Measurements from ENCODE around the gene WDFY2. TPM values are rescaled to one million over a fixed set of nuclear protein-coding genes. Genes with fewer than 3 reads are reported as not detected.

Gene WDFY2
- total RNA-seq, 1 donor from 2014 or later: 16.2 TPM

- H3K4me1 ChIP-seq (ENCODE audit: insufficient read depth, low read length): peaks cover 11% of the 10 kb centered on the region
- Mint-ChIP-seq H3K4me3 (ENCODE audit: unreplicated experiment) (no peak overlapping the region), H3K4me1 (ENCODE audit: low read depth, unreplicated experiment) (peaks cover 17% of the 10 kb centered on the region), H3K27ac (ENCODE audit: unreplicated experiment) (peak overlapping the region; percentile 95), H3K27me3 (ENCODE audit: low read depth, unreplicated experiment) (peaks cover 2% of the 10 kb centered on the region), H3K9me3 (ENCODE audit: unreplicated experiment) (peaks cover 3% of the 10 kb centered on the region), H3K36me3 (ENCODE audit: low read depth, unreplicated experiment) (peaks cover 5% of the 10 kb centered on the region)
- FAIRE-seq: peak; percentile 78
- no peaks in the 10 kb centered on the region for H3K9me3 ChIP-seq (ENCODE audit: insufficient read depth, low read depth, low read length)
- H3K36me3 ChIP-seq (ENCODE audit: insufficient read depth, low read length): no peaks in the 10 kb centered on the region
- H4K20me1 ChIP-seq (ENCODE audit: insufficient read depth, low read length): no peaks in the 10 kb centered on the region
- TF ChIP-seq EZH2 (IDR thresholded peaks at IDR 0.05; ENCODE audit: insufficient read depth, low read length): no peak
- TF ChIP-seq CTCF (IDR thresholded peaks at IDR 0.05; ENCODE audit: insufficient read depth, low read depth, low read length): no peak
- peak overlapping the region; percentile 54 for H2AFZ ChIP-seq (ENCODE audit: low read depth, low read length)
- H3K9ac ChIP-seq (ENCODE audit: low read length): peak overlapping the region; percentile 22
- peak overlapping the region; percentile 20 for H3K4me2 ChIP-seq (ENCODE audit: low read length)
- H3K27ac ChIP-seq (ENCODE audit: low read depth, low read length): peak overlapping the region; percentile 55
- peak; percentile 88 for DNase-seq (ENCODE audit: low read depth)
- H3K79me2 ChIP-seq (ENCODE audit: insufficient read depth, low read length): no peaks in the 10 kb centered on the region
- H3K27me3 ChIP-seq (ENCODE audit: insufficient read depth, low read length): no peaks in the 10 kb centered on the region
- no peak overlapping the region for H3K4me3 ChIP-seq (ENCODE audit: insufficient read depth, low read depth, low read length)
Observed at GRCh38 chr13:51793570-51794271, 209.5 kb downstream of the WDFY2 start.

GRCh38 chr13:51794964-51795363, 210.7 kb downstream of the WDFY2 start:
- Mint-ChIP-seq H3K27ac (ENCODE audit: unreplicated experiment) (no peak overlapping the region), H3K27me3 (ENCODE audit: low read depth, unreplicated experiment) (peaks cover 5% of the 10 kb centered on the region), H3K4me1 (ENCODE audit: low read depth, unreplicated experiment) (peaks cover 17% of the 10 kb centered on the region), H3K4me3 (ENCODE audit: unreplicated experiment) (no peak overlapping the region), H3K9me3 (ENCODE audit: unreplicated experiment) (peaks cover 3% of the 10 kb centered on the region), H3K36me3 (ENCODE audit: low read depth, unreplicated experiment) (peaks cover 5% of the 10 kb centered on the region)
- H3K4me3 ChIP-seq (ENCODE audit: insufficient read depth, low read depth, low read length): no peak overlapping the region
- no peak overlapping the region for H3K4me2 ChIP-seq (ENCODE audit: low read length)
- H3K79me2 ChIP-seq (ENCODE audit: insufficient read depth, low read length): no peaks in the 10 kb centered on the region
- no peak overlapping the region for H2AFZ ChIP-seq (ENCODE audit: low read depth, low read length)
- H3K9me3 ChIP-seq (ENCODE audit: insufficient read depth, low read depth, low read length): no peaks in the 10 kb centered on the region
- no peak for FAIRE-seq
- no peaks in the 10 kb centered on the region for H3K36me3 ChIP-seq (ENCODE audit: insufficient read depth, low read length)
- no peak for TF ChIP-seq EZH2 (IDR thresholded peaks at IDR 0.05; ENCODE audit: insufficient read depth, low read length)
- no peak for TF ChIP-seq CTCF (IDR thresholded peaks at IDR 0.05; ENCODE audit: insufficient read depth, low read depth, low read length)
- DNase-seq (ENCODE audit: low read depth): no peak
- H3K27ac ChIP-seq (ENCODE audit: low read depth, low read length): no peak overlapping the region
- H4K20me1 ChIP-seq (ENCODE audit: insufficient read depth, low read length): no peaks in the 10 kb centered on the region
- peaks cover 11% of the 10 kb centered on the region for H3K4me1 ChIP-seq (ENCODE audit: insufficient read depth, low read length)
- no peaks in the 10 kb centered on the region for H3K27me3 ChIP-seq (ENCODE audit: insufficient read depth, low read length)
- no peak overlapping the region for H3K9ac ChIP-seq (ENCODE audit: low read length)

DNA sequence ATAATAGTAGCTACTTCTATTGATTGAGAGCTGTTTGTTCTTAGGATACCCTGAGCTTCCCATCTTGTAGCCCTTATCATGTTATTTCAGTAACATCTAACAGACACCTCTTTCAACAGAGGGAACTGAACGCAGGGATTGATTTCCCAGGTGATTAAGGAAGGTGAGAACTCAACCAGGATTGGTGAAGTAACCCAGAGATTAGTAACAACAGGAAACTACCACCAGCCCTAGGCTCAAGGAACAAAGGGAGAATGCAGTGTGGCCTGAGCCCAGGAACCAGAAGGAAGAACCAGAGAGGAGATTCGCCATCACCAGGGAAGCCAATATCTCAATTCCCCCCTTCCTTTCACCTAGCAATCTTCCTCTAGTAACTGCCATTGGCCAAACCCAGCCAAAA, 211.2 kb downstream of the WDFY2 start:
- peaks cover 5% of the 10 kb centered on the region for H3K36me3 Mint-ChIP-seq (ENCODE audit: low read depth, unreplicated experiment)
- peaks cover 3% of the 10 kb centered on the region for H3K9me3 Mint-ChIP-seq (ENCODE audit: unreplicated experiment)
- H3K4me3 Mint-ChIP-seq (ENCODE audit: unreplicated experiment): no peak overlapping the region
- H3K27me3 ChIP-seq (ENCODE audit: insufficient read depth, low read length): no peaks in the 10 kb centered on the region
- DNase-seq (ENCODE audit: low read depth) (no peak), FAIRE-seq (no peak)
- H3K27me3 Mint-ChIP-seq (ENCODE audit: low read depth, unreplicated experiment): peaks cover 7% of the 10 kb centered on the region
- no peak overlapping the region for H3K27ac Mint-ChIP-seq (ENCODE audit: unreplicated experiment)
- no peaks in the 10 kb centered on the region for H3K9me3 ChIP-seq (ENCODE audit: insufficient read depth, low read depth, low read length)
- H2AFZ ChIP-seq (ENCODE audit: low read depth, low read length): no peak overlapping the region
- H3K4me3 ChIP-seq (ENCODE audit: insufficient read depth, low read depth, low read length): no peak overlapping the region
- no peaks in the 10 kb centered on the region for H3K79me2 ChIP-seq (ENCODE audit: insufficient read depth, low read length)
- no peak overlapping the region for H3K27ac ChIP-seq (ENCODE audit: low read depth, low read length)
- no peak overlapping the region for H3K9ac ChIP-seq (ENCODE audit: low read length)
- H3K4me2 ChIP-seq (ENCODE audit: low read length): no peak overlapping the region
- no peaks in the 10 kb centered on the region for H3K36me3 ChIP-seq (ENCODE audit: insufficient read depth, low read length)
- no peak for TF ChIP-seq CTCF (IDR thresholded peaks at IDR 0.05; ENCODE audit: insufficient read depth, low read depth, low read length)
- no peak for TF ChIP-seq EZH2 (IDR thresholded peaks at IDR 0.05; ENCODE audit: insufficient read depth, low read length)
- H4K20me1 ChIP-seq (ENCODE audit: insufficient read depth, low read length): no peaks in the 10 kb centered on the region
- H3K4me1 Mint-ChIP-seq (ENCODE audit: low read depth, unreplicated experiment): peaks cover 17% of the 10 kb centered on the region
- peaks cover 11% of the 10 kb centered on the region for H3K4me1 ChIP-seq (ENCODE audit: insufficient read depth, low read length)
